Stomach (tissue), 4 donors: ENCODE results near the gene BBOX1.

ENCODE experiments used
- POLR2A ChIP-seq, 4 donors: fragments of 450-650 bp; IDR thresholded peaks; one replicate each; pipeline ENCODE4 v1.6.1; 2016; ENCODE audit warnings: antibody characterized with exemption in 4 of 4, control low read depth in 2 of 4, mild to moderate bottlenecking in 1 of 4, moderate library complexity in 1 of 4
- POLR2AphosphoS5 ChIP-seq, 3 donors: sonication (generic); formaldehyde crosslinking; IDR thresholded peaks; one replicate each; pipeline ENCODE4 v1.6.1; 2016; ENCODE audit warnings: antibody characterized with exemption in 3 of 3
- TF ChIP-seq, protein P1 (sequence below), 7 experiments: fragments of 450-650 bp in 4 of 7; fragments of 200-600 bp in 3 of 7; sonication (generic) in 3 of 7; IDR thresholded peaks; one replicate each; pipeline ENCODE4 v1.5.1; 2016 to 2019; ENCODE audit warnings: antibody characterized with exemption in 7 of 7, control low read depth in 2 of 7, mild to moderate bottlenecking in 1 of 7

DNA sequence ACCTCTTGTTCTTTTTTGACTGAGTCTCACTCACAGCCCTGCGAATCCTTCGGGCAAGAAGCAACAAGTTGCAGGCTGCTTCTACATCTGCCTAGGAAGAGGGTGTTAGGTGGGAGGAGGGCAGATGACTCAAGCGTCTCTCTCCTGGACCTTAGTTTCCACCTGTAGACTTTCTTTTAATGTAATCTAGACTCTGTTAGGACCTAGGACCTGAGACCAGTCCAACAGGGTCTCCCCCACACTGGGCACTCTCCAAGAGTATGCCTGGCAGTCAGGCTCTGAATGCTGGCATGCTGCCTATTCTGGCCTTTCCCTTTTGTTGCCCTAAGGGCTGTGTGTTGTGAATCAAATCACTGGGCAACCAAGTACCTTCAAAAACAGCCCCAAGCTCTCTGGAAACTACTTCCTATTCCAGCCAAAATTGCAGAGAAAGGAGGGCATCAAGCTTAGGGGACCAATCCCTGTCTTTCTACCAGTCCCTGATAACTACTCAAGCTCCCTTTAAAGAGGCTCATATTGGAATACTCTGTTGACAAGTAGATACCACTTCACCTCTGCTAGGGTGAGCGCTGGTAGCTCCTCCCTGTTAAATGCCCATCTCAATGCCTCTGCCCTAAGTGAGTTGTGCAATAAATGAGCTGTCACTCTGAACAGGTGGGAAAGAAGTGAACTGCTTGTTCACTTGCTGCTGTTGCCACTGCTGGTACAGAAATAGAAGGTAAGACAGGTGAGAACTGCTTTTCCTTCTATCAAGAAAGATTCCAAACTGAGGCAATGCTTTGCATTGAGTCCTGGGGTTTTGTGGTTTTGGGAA is at the start of gene BBOX1:
- TF ChIP-seq, protein P1, sequence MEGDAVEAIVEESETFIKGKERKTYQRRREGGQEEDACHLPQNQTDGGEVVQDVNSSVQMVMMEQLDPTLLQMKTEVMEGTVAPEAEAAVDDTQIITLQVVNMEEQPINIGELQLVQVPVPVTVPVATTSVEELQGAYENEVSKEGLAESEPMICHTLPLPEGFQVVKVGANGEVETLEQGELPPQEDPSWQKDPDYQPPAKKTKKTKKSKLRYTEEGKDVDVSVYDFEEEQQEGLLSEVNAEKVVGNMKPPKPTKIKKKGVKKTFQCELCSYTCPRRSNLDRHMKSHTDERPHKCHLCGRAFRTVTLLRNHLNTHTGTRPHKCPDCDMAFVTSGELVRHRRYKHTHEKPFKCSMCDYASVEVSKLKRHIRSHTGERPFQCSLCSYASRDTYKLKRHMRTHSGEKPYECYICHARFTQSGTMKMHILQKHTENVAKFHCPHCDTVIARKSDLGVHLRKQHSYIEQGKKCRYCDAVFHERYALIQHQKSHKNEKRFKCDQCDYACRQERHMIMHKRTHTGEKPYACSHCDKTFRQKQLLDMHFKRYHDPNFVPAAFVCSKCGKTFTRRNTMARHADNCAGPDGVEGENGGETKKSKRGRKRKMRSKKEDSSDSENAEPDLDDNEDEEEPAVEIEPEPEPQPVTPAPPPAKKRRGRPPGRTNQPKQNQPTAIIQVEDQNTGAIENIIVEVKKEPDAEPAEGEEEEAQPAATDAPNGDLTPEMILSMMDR (IDR thresholded peaks at IDR 0.05), result no peak
- TF ChIP-seq POLR2AphosphoS5 (IDR thresholded peaks at IDR 0.05) (no peak), POLR2A (IDR thresholded peaks at IDR 0.05) (no peak)
